Measurements from ENCODE around the gene CCDC40.

Gene CCDC40

DNA sequence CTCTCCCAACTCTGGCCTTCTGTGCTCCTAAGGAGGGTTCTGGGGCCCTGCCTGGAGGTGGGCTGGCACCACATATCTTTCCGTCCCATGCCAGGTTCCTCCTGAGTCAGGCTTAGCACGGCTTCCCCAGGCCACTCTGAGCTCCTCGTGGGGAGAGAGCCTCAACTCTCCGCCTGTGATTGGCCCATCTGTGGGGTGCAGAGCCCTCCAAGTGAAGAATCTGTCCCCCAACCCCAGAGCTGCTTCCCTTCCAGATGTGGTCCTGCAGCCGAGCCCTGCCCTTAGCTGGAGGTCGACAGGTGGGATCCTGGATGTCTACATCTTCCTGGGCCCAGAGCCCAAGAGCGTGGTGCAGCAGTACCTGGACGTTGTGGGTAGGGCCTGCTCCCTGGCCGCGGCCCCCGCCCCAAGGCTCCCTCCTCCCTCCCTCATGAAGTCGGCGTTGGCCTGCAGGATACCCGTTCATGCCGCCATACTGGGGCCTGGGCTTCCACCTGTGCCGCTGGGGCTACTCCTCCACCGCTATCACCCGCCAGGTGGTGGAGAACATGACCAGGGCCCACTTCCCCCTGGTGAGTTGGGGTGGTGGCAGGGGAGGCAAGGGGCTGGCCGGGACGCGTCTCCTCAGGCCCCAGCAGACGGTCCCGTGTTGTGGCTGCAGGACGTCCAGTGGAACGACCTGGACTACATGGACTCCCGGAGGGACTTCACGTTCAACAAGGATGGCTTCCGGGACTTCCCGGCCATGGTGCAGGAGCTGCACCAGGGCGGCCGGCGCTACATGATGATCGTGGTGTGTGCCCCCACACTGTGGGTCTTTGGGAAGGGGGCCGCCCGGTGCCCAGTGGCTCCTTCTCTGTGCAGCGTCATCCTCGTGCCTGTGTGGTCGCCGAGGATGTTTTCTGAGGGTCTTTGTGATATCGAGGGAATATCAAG lies 71.9 kb downstream of the CCDC40 start:
- no peak for DNase-seq (ENCODE audit: low read depth in 1 of 2, low spot score in 1 of 2)
- TF ChIP-seq JUND (IDR thresholded peaks at IDR 0.05; ENCODE audit: low read depth) = no peak
- in situ Hi-C loops (cut with HindIII; ENCODE audit: low pct_unique_long_range_greater_than_20kb, low sequenced_read_pairs) = no loop called here

- no peak for TF ChIP-seq JUND (IDR thresholded peaks at IDR 0.05; ENCODE audit: low read depth)
- in situ Hi-C loops (cut with HindIII; ENCODE audit: low pct_unique_long_range_greater_than_20kb, low sequenced_read_pairs) = no loop called here
Measured at GRCh38 chr17:80109066-80109660, 72.7 kb downstream of the CCDC40 start.

DNA sequence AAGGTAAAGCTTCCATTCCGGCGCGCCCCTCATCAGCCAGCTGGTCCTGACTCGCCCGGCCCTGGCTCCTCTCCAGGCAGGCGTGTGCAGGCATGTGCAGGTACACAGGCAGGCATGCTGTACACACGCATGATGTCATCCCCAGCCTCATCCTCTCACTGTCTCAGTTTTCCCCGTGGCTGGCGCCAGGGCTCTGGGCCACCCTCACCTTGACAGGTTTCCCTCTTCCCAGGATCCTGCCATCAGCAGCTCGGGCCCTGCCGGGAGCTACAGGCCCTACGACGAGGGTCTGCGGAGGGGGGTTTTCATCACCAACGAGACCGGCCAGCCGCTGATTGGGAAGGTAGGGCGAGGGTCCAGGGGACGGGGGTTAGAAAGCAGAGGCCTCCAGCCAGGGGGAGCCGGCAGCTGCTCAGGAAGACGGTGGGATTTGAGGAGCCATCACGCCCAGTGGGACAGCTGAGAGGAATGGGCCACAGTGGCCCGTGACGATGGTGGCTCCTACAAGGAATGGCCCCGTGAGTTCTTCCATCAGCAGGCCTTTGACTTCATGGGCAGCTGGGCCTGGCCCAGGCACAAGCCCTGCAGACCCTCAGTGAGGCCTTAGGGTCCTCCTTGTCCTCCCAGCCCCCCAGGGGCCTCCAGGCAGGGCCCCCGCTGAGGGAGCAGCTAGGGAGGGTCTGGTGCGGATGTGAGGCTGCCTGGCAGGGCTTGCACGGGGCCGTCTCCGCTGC lies 73.4 kb downstream of the CCDC40 start:
- no peak for DNase-seq (ENCODE audit: low read depth in 1 of 2, low spot score in 1 of 2)
- no peak for TF ChIP-seq JUND (IDR thresholded peaks at IDR 0.05; ENCODE audit: low read depth)
- in situ Hi-C loops (cut with HindIII; ENCODE audit: low pct_unique_long_range_greater_than_20kb, low sequenced_read_pairs) = no loop called here

More at GRCh38 chr17:80109066-80109660, 72.7 kb downstream of the CCDC40 start:
- DNase-seq (ENCODE audit: low read depth in 1 of 2, low spot score in 1 of 2) = no peak

GRCh38 chr17:80110447-80110812 lies 74.0 kb downstream of the CCDC40 start:
- in situ Hi-C loops (cut with HindIII; ENCODE audit: low pct_unique_long_range_greater_than_20kb, low sequenced_read_pairs) = no loop called here
- no peak for TF ChIP-seq JUND (IDR thresholded peaks at IDR 0.05; ENCODE audit: low read depth)
- DNase-seq (ENCODE audit: low read depth in 1 of 2, low spot score in 1 of 2) = no peak

- DNase-seq (ENCODE audit: low read depth in 1 of 2, low spot score in 1 of 2) = no peak
- TF ChIP-seq JUND (IDR thresholded peaks at IDR 0.05; ENCODE audit: low read depth) = no peak
- in situ Hi-C loops (cut with HindIII; ENCODE audit: low pct_unique_long_range_greater_than_20kb, low sequenced_read_pairs) = no loop called here
Measured at GRCh38 chr17:80110927-80111701, 74.7 kb downstream of the CCDC40 start.

DNA sequence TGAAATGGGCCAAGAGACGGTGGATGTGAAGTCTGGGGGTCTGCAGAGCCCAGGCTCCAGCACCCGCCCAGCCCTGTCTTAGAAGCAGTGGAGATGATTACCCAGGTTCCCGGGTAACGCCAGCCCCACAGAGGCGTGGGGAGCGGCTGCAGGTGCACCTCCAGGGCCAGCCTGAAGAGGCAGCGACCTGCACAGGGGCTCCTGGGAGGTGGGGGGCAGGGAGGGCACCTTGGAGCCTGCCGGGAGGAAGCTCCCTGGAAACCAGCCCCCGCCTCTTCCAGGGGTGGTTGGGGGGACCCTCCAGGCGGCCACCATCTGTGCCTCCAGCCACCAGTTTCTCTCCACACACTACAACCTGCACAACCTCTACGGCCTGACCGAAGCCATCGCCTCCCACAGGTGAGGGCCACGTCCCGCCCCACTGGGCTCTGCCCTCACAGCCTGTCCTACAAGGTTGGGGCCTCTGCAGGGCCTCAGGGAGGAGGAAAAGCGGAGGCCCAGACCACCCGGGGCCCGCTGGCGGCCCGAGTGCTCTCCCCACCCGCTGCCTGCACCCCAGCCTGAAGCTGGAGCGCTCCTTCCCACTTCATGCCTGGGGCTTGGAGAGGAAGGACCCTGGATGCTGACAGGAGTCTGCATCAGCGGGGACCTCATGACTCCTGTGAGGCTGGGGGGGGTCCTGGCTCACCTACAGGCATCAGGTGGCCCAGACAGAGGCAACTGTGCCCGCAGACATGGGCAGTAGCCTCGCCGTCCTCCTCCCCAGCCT lies 75.4 kb downstream of the CCDC40 start:
- in situ Hi-C loops (cut with HindIII; ENCODE audit: low pct_unique_long_range_greater_than_20kb, low sequenced_read_pairs) = no loop called here

DNA sequence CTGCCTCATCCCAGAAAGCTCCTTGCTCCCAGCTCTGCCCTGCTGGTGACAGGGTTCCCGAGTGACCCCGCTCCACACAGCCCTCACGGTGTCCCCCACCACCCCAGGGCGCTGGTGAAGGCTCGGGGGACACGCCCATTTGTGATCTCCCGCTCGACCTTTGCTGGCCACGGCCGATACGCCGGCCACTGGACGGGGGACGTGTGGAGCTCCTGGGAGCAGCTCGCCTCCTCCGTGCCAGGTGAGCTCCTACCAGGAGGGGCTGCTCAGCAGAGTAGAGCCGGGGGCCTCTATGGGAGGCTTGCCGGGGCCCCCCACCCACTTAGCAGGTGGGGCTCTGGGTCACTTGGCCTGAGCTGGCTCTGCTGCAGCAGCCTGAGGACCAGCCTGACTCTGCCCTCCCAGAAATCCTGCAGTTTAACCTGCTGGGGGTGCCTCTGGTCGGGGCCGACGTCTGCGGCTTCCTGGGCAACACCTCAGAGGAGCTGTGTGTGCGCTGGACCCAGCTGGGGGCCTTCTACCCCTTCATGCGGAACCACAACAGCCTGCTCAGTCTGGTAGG lies 76.1 kb downstream of the CCDC40 start:
- no peak for TF ChIP-seq JUND (IDR thresholded peaks at IDR 0.05; ENCODE audit: low read depth)
- DNase-seq (ENCODE audit: low read depth in 1 of 2, low spot score in 1 of 2) = no peak
- in situ Hi-C loops (cut with HindIII; ENCODE audit: low pct_unique_long_range_greater_than_20kb, low sequenced_read_pairs) = no loop called here

More for the DNA sequence above, 75.4 kb downstream of the CCDC40 start:
- no peak for DNase-seq (ENCODE audit: low read depth in 1 of 2, low spot score in 1 of 2)
- TF ChIP-seq JUND (IDR thresholded peaks at IDR 0.05; ENCODE audit: low read depth) = no peak

GRCh38 chr17:80113033-80113484 lies 76.6 kb downstream of the CCDC40 start:
- TF ChIP-seq JUND (IDR thresholded peaks at IDR 0.05; ENCODE audit: low read depth) = no peak
- DNase-seq (ENCODE audit: low read depth in 1 of 2, low spot score in 1 of 2) = no peak
- in situ Hi-C loops (cut with HindIII; ENCODE audit: low pct_unique_long_range_greater_than_20kb, low sequenced_read_pairs) = no loop called here

GRCh38 chr17:80114758-80115157 lies 78.3 kb downstream of the CCDC40 start:
- in situ Hi-C loops (cut with HindIII; ENCODE audit: low pct_unique_long_range_greater_than_20kb, low sequenced_read_pairs) = no loop called here
- no peak for DNase-seq (ENCODE audit: low read depth in 1 of 2, low spot score in 1 of 2)
- no peak for TF ChIP-seq JUND (IDR thresholded peaks at IDR 0.05; ENCODE audit: low read depth)

GRCh38 chr17:80115159-80115558 lies 78.7 kb downstream of the CCDC40 start:
- no peak for TF ChIP-seq JUND (IDR thresholded peaks at IDR 0.05; ENCODE audit: low read depth)
- in situ Hi-C loops (cut with HindIII; ENCODE audit: low pct_unique_long_range_greater_than_20kb, low sequenced_read_pairs) = no loop called here

DNA sequence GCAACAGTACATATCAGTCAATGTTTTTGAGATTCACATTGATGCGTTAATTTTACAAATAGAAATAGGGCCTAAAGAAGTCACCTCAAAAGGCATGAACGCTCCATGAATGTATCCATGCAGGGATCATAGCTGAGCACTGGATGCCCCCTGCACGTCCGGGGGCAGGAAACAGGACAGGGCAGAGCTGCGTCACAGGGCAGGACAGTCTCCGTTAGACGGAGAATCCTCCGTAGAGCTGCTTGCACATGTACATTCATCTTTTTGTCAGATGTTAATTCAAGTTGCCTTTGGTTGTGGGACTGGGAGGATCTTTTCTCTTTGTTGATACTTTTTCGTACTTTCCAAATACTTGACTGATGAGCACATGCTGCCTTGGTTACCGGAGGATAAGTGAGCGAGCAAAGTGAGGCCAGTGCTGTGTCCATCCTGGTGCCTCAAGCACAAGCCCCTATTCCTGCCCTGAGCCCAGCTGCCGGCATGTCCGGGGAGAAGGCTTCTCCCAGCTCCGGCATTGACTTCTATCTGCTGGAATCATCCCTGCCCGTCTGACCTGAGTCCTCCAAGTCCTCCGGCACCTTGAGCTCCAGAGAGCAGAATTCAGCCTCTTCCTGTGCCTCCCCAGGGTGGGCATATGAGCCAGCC lies 80.0 kb downstream of the CCDC40 start:
- TF ChIP-seq JUND (IDR thresholded peaks at IDR 0.05; ENCODE audit: low read depth) = no peak
- DNase-seq (ENCODE audit: low read depth in 1 of 2, low spot score in 1 of 2) = no peak
- in situ Hi-C loops (cut with HindIII; ENCODE audit: low pct_unique_long_range_greater_than_20kb, low sequenced_read_pairs) = no loop called here

More at GRCh38 chr17:80115159-80115558, 78.7 kb downstream of the CCDC40 start:
- DNase-seq (ENCODE audit: low read depth in 1 of 2, low spot score in 1 of 2) = no peak

Measured in T47D (cell line).